AG04450 (cell line): ENCODE measurements around the gene DHRSX. TPM values are rescaled to one million over a fixed set of nuclear protein-coding genes. Genes with fewer than 3 reads are reported as not detected.
A peak's percentile ranks its signal among the peaks of the same experiment; 100 is the strongest.

ENCODE experiments used
- CTCF ChIA-PET: fragments of 300-600, 350-600 bp; formaldehyde crosslinking; extraction: SDS; loops from one replicate; lab custom pipeline; 2022; ENCODE audit warnings: antibody characterized with exemption, inconsistent platforms; lab: Charles Lee
- POLR2A ChIA-PET: fragments of 350-600 bp; formaldehyde crosslinking; extraction: SDS; loops from one replicate; lab custom pipeline; 2021; ENCODE audit warnings: antibody characterized with exemption, inconsistent platforms; lab: Yijun Ruan, JAX
- DNase-seq: peaks from one replicate; pipeline ENCODE4 v3.0.0-alpha.2; 2011; ENCODE audit warnings: low read depth, low spot score
- H3K27ac ChIP-seq: one replicate; pipeline ENCODE4 v1.5.1; 2012; ENCODE audit warnings: low read depth, low read length, control low read depth
- H3K27me3 ChIP-seq: one replicate; pipeline ENCODE4 v1.6.0; 2012; ENCODE audit warnings: low read length; ENCODE audit not compliant: control insufficient read depth, insufficient read depth
- H3K4me3 ChIP-seq: 2 replicates; pipeline ENCODE4 v1.5.1; 2011; ENCODE audit warnings: mild to moderate bottlenecking, low read depth, low read length, control low read depth
- H3K9me3 ChIP-seq: 2 replicates; pipeline ENCODE4 v1.5.1; 2012; ENCODE audit warnings: low read length; ENCODE audit not compliant: control insufficient read depth, insufficient read depth
- CTCF ChIP-seq: IDR thresholded peaks from 2 replicates; pipeline ENCODE4 v1.5.1; 2011; ENCODE audit warnings: low read depth, low read length, control low read depth, inconsistent platforms
- polyA plus RNA-seq: library from polyadenylated mRNA; depleted of rRNA; stranded (reverse); fragments of >200 nt; gene quantifications from 2 replicates; pipeline ENCODE4 v1.2.3, GENCODE V29; 2011

DHRSX gene
- polyA plus RNA-seq, 1 experiment: 43.2 TPM

- Histone ChIP-seq H3K4me3 (no peak overlapping the region), H3K27ac (no peak overlapping the region), H3K27me3 (no peaks in the 10 kb centered on the region), H3K9me3 (no peaks in the 10 kb centered on the region)
- ChIA-PET POLR2A (no interaction called here), CTCF (no interaction called here)
- no peak for TF ChIP-seq CTCF
- no peak for DNase-seq
These were observed 152.6 kb downstream of the DHRSX start for GRCh38 chrX:2348211-2348610.

- no peak overlapping the region for H3K27ac ChIP-seq
- no peak for DNase-seq
- H3K27me3 ChIP-seq: no peaks in the 10 kb centered on the region
- TF ChIP-seq CTCF: no peak
- H3K9me3 ChIP-seq: no peaks in the 10 kb centered on the region
- CTCF ChIA-PET: no interaction called here
- H3K4me3 ChIP-seq: no peak overlapping the region
- POLR2A ChIA-PET: no interaction called here
These were observed 154.6 kb downstream of the DHRSX start for GRCh38 chrX:2346158-2346557.

GRCh38 chrX:2345562-2345961, 155.2 kb downstream of the DHRSX start:
- TF ChIP-seq CTCF: no peak
- Histone ChIP-seq H3K27me3 (no peaks in the 10 kb centered on the region), H3K4me3 (no peak overlapping the region), H3K9me3 (no peaks in the 10 kb centered on the region), H3K27ac (no peak overlapping the region)
- ChIA-PET CTCF (no interaction called here), POLR2A (no interaction called here)
- no peak for DNase-seq

- DNase-seq: no peak
- no peaks in the 10 kb centered on the region for H3K27me3 ChIP-seq
- ChIA-PET POLR2A (no interaction called here), CTCF (no interaction called here)
- no peak for TF ChIP-seq CTCF
- H3K9me3 ChIP-seq: peaks cover 10% of the 10 kb centered on the region
- H3K4me3 ChIP-seq: no peak overlapping the region
- H3K27ac ChIP-seq: peak overlapping the region; percentile 33
These were observed 157.4 kb downstream of the DHRSX start for GRCh38 chrX:2343413-2343812.

- CTCF ChIA-PET: no interaction called here
- Histone ChIP-seq H3K4me3 (no peak overlapping the region), H3K27me3 (no peaks in the 10 kb centered on the region), H3K9me3 (peaks cover 12% of the 10 kb centered on the region), H3K27ac (peak overlapping the region; percentile 58)
- DNase-seq: peak; percentile 70
- POLR2A ChIA-PET: no interaction called here
- TF ChIP-seq CTCF: no peak
These were observed 157.9 kb downstream of the DHRSX start for GRCh38 chrX:2342874-2343273.
